ENCODE measurements around the gene STOX2. TPM values are rescaled to one million over a fixed set of nuclear protein-coding genes. Genes with fewer than 3 reads are reported as not detected.

STOX2 gene
- total and polyA plus RNA-seq, 10 of the 15 experiments (the other 5 are each of a cell fraction or from before 2014, with no cell fraction given), result 0.01 to 1.2 (median 0.18) TPM; not detected in 4

DNA sequence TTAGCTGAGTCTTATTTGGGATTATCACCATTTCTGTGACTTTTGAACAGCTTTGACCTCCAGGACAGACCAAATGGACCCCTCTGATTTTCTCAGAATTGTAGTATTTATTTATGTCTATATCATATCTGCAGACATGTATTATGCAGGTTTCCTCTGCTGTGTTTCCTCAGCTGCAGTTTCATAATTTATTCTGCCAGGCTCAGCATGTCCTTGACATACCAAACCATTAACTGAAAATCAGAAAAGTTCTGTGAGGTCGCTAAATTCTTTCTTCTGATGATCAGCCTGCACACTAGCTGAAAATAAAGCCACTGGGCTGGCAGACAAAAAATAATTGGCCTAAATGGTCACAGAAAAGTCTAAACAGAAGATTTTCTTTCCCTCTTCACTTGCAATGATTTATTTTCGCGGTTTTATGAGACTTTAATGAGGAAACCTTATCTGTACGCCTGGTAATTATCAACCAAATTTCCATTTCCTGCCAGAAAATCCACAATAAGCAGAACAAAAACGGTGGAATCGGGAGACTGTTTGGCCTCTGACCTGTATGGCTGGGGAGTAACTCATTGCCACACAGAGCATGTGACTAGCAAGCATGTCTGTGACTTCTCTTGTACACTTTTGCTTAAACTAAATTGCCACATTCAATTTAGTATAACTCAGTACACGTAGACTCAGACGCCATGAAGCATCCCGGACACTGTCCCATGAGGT, 161.6 kb downstream of the STOX2 start (continued):
- TF ChIP-seq, protein P1, sequence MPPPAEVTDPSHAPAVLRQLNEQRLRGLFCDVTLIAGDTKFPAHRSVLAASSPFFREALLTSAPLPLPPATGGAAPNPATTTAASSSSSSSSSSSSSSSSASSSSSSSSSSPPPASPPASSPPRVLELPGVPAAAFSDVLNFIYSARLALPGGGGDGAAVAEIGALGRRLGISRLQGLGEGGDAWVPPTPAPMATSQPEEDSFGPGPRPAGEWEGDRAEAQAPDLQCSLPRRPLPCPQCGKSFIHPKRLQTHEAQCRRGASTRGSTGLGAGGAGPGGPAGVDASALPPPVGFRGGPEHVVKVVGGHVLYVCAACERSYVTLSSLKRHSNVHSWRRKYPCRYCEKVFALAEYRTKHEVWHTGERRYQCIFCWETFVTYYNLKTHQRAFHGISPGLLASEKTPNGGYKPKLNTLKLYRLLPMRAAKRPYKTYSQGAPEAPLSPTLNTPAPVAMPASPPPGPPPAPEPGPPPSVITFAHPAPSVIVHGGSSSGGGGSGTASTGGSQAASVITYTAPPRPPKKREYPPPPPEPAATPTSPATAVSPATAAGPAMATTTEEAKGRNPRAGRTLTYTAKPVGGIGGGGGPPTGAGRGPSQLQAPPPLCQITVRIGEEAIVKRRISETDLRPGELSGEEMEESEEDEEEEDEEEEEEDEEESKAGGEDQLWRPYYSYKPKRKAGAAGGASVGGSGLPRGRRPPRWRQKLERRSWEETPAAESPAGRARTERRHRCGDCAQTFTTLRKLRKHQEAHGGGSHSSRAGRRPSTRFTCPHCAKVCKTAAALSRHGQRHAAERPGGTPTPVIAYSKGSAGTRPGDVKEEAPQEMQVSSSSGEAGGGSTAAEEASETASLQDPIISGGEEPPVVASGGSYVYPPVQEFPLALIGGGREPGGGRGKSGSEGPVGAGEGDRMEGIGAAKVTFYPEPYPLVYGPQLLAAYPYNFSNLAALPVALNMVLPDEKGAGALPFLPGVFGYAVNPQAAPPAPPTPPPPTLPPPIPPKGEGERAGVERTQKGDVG (CRISPR knock-in tag; IDR thresholded peaks at IDR 0.05), result no peak
- TF ChIP-seq, protein P2, sequence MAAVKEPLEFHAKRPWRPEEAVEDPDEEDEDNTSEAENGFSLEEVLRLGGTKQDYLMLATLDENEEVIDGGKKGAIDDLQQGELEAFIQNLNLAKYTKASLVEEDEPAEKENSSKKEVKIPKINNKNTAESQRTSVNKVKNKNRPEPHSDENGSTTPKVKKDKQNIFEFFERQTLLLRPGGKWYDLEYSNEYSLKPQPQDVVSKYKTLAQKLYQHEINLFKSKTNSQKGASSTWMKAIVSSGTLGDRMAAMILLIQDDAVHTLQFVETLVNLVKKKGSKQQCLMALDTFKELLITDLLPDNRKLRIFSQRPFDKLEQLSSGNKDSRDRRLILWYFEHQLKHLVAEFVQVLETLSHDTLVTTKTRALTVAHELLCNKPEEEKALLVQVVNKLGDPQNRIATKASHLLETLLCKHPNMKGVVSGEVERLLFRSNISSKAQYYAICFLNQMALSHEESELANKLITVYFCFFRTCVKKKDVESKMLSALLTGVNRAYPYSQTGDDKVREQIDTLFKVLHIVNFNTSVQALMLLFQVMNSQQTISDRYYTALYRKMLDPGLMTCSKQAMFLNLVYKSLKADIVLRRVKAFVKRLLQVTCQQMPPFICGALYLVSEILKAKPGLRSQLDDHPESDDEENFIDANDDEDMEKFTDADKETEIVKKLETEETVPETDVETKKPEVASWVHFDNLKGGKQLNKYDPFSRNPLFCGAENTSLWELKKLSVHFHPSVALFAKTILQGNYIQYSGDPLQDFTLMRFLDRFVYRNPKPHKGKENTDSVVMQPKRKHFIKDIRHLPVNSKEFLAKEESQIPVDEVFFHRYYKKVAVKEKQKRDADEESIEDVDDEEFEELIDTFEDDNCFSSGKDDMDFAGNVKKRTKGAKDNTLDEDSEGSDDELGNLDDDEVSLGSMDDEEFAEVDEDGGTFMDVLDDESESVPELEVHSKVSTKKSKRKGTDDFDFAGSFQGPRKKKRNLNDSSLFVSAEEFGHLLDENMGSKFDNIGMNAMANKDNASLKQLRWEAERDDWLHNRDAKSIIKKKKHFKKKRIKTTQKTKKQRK (IDR thresholded peaks at IDR 0.05; ENCODE audit: low read depth, low read length), result no peak
- TF ChIP-seq, protein P3, sequence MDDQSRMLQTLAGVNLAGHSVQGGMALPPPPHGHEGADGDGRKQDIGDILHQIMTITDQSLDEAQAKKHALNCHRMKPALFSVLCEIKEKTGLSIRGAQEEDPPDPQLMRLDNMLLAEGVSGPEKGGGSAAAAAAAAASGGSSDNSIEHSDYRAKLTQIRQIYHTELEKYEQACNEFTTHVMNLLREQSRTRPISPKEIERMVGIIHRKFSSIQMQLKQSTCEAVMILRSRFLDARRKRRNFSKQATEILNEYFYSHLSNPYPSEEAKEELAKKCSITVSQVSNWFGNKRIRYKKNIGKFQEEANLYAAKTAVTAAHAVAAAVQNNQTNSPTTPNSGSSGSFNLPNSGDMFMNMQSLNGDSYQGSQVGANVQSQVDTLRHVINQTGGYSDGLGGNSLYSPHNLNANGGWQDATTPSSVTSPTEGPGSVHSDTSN (IDR thresholded peaks at IDR 0.05; ENCODE audit: insufficient replicate concordance, low read depth, low read length), result no peak
- TF ChIP-seq, protein P4, sequence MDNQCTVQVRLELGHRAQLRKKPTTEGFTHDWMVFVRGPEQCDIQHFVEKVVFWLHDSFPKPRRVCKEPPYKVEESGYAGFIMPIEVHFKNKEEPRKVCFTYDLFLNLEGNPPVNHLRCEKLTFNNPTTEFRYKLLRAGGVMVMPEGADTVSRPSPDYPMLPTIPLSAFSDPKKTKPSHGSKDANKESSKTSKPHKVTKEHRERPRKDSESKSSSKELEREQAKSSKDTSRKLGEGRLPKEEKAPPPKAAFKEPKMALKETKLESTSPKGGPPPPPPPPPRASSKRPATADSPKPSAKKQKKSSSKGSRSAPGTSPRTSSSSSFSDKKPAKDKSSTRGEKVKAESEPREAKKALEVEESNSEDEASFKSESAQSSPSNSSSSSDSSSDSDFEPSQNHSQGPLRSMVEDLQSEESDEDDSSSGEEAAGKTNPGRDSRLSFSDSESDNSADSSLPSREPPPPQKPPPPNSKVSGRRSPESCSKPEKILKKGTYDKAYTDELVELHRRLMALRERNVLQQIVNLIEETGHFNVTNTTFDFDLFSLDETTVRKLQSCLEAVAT (IDR thresholded peaks at IDR 0.05), result no peak
- TF ChIP-seq, protein P5, sequence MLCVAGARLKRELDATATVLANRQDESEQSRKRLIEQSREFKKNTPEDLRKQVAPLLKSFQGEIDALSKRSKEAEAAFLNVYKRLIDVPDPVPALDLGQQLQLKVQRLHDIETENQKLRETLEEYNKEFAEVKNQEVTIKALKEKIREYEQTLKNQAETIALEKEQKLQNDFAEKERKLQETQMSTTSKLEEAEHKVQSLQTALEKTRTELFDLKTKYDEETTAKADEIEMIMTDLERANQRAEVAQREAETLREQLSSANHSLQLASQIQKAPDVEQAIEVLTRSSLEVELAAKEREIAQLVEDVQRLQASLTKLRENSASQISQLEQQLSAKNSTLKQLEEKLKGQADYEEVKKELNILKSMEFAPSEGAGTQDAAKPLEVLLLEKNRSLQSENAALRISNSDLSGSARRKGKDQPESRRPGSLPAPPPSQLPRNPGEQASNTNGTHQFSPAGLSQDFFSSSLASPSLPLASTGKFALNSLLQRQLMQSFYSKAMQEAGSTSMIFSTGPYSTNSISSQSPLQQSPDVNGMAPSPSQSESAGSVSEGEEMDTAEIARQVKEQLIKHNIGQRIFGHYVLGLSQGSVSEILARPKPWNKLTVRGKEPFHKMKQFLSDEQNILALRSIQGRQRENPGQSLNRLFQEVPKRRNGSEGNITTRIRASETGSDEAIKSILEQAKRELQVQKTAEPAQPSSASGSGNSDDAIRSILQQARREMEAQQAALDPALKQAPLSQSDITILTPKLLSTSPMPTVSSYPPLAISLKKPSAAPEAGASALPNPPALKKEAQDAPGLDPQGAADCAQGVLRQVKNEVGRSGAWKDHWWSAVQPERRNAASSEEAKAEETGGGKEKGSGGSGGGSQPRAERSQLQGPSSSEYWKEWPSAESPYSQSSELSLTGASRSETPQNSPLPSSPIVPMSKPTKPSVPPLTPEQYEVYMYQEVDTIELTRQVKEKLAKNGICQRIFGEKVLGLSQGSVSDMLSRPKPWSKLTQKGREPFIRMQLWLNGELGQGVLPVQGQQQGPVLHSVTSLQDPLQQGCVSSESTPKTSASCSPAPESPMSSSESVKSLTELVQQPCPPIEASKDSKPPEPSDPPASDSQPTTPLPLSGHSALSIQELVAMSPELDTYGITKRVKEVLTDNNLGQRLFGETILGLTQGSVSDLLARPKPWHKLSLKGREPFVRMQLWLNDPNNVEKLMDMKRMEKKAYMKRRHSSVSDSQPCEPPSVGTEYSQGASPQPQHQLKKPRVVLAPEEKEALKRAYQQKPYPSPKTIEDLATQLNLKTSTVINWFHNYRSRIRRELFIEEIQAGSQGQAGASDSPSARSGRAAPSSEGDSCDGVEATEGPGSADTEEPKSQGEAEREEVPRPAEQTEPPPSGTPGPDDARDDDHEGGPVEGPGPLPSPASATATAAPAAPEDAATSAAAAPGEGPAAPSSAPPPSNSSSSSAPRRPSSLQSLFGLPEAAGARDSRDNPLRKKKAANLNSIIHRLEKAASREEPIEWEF (IDR thresholded peaks at IDR 0.05; ENCODE audit: insufficient replicate concordance, low read depth, low read length), result no peak
- TF ChIP-seq RCOR1 (conservative IDR thresholded peaks at IDR 0.05; ENCODE audit: low read depth, low read length) (no peak), NFYA (IDR thresholded peaks at IDR 0.05; ENCODE audit: borderline replicate concordance, low read depth, low read length) (no peak), SIN3A (IDR thresholded peaks at IDR 0.05; ENCODE audit: low read depth, low read length) (no peak), GATAD2B (conservative IDR thresholded peaks at IDR 0.05; ENCODE audit: low read depth) (no peak)

All from GM12878 (cell line).